CD14-positive monocyte (primary cell): ENCODE measurements around the gene DQX1. TPM values are rescaled to one million over a fixed set of nuclear protein-coding genes. Genes with fewer than 3 reads are reported as not detected.
"Not testable (repeated sequence)": the region's sequence is repeated elsewhere in the genome, so short reads cannot be mapped to it uniquely, and the experiment has no call there.

Source experiments
- DNase-seq, 3 donors: peaks; one replicate each; pipeline ENCODE4 v3.0.0-alpha.2; 2011 to 2022
- H2AFZ ChIP-seq: 2 replicates; pipeline ENCODE4 v1.6.0; 2012; ENCODE audit warnings: mild to moderate bottlenecking, low read depth, low read length, inconsistent platforms; ENCODE audit not compliant: insufficient read depth, poor library complexity, severe bottlenecking
- H3K27ac ChIP-seq, 2 donors: 1 replicate in 1 of 2; 2 replicates in 1 of 2; pipeline ENCODE4 v1.5.1; 2012 to 2013; ENCODE audit warnings: low read length in 2 of 2, control low read depth in 1 of 2, inconsistent platforms in 1 of 2, low read depth in 1 of 2, mild to moderate bottlenecking in 1 of 2
- H3K27me3 ChIP-seq, 2 donors: one replicate each; pipeline versions ENCODE4 v1.6.0 to v1.6.1; 2011 to 2013; ENCODE audit warnings: low read length in 2 of 2; ENCODE audit not compliant: control insufficient read depth in 2 of 2, insufficient read depth in 2 of 2
- H3K36me3 ChIP-seq, 2 donors: replicated peaks in 1 of 2; 1 replicate in 1 of 2; 2 replicates in 1 of 2; pipeline versions ENCODE4 v1.5.1 to v1.6.1; 2012 to 2013; ENCODE audit warnings: low read length in 2 of 2, control low read depth in 1 of 2, inconsistent platforms in 1 of 2, mild to moderate bottlenecking in 1 of 2; ENCODE audit not compliant: insufficient read depth in 2 of 2, control insufficient read depth in 1 of 2
- H3K4me1 ChIP-seq, 2 donors: 1 replicate in 1 of 2; 2 replicates in 1 of 2; pipeline versions ENCODE4 v1.5.1 to v1.6.1; 2012 to 2013; ENCODE audit warnings: low read length in 2 of 2, control low read depth in 1 of 2, inconsistent platforms in 1 of 2, mild to moderate bottlenecking in 1 of 2, moderate library complexity in 1 of 2; ENCODE audit not compliant: insufficient read depth in 2 of 2, control insufficient read depth in 1 of 2
- H3K4me2 ChIP-seq: replicated peaks from 2 replicates; pipeline ENCODE3; 2012; ENCODE audit warnings: low read length, moderate library complexity, mild to moderate bottlenecking; ENCODE audit not compliant: poor library complexity, severe bottlenecking; ENCODE audit errors: extremely low read depth
- H3K4me3 ChIP-seq, 3 experiments: fragments of 200-600 bp in 1 of 3; sonication (generic) in 1 of 3; replicated peaks in 1 of 3; 1 replicate in 2 of 3; 2 replicates in 1 of 3; pipeline ENCODE4 v1.5.1; 2011 to 2013; ENCODE audit warnings: low read length in 3 of 3, mild to moderate bottlenecking in 3 of 3, control low read depth in 2 of 3, low read depth in 2 of 3, inconsistent platforms in 1 of 3, moderate library complexity in 1 of 3
- H3K79me2 ChIP-seq: 2 replicates; pipeline ENCODE4 v1.6.0; 2012; ENCODE audit warnings: mild to moderate bottlenecking, control low read depth, inconsistent platforms, low read length, moderate library complexity; ENCODE audit not compliant: insufficient read depth
- H3K9ac ChIP-seq: 2 replicates; pipeline ENCODE4 v1.6.0; 2017; ENCODE audit warnings: low read length, mild to moderate bottlenecking; ENCODE audit not compliant: insufficient read depth, poor library complexity, severe bottlenecking
- H3K9me3 ChIP-seq, 2 donors: replicated peaks in 1 of 2; 1 replicate in 1 of 2; 2 replicates in 1 of 2; pipeline versions ENCODE4 v1.5.1 to v1.6.1; 2012 to 2013; ENCODE audit warnings: low read length in 2 of 2, control low read depth in 1 of 2; ENCODE audit not compliant: control insufficient read depth in 1 of 2, insufficient read depth in 1 of 2
- H4K20me1 ChIP-seq: 2 replicates; pipeline ENCODE4 v1.6.0; 2012; ENCODE audit warnings: mild to moderate bottlenecking, low read length, control low read depth, moderate library complexity; ENCODE audit not compliant: insufficient read depth
- H3K27ac Mint-ChIP-seq, 7 donors: one replicate each; pipeline ENCODE4 v1.8.0; 2020; ENCODE audit warnings: mild to moderate bottlenecking in 7 of 7, mixed read lengths in 7 of 7, moderate library complexity in 6 of 7, inconsistent platforms in 2 of 7
- H3K27me3 Mint-ChIP-seq, 3 donors: one replicate each; pipeline ENCODE4 v1.8.0; 2021 to 2022; ENCODE audit warnings: low read depth in 3 of 3, mild to moderate bottlenecking in 3 of 3, mixed read lengths in 3 of 3, moderate library complexity in 3 of 3, inconsistent platforms in 1 of 3
- H3K36me3 Mint-ChIP-seq, 2 donors: one replicate each; pipeline ENCODE4 v1.8.0; 2020; ENCODE audit warnings: mixed read lengths in 2 of 2, inconsistent platforms in 1 of 2, mild to moderate bottlenecking in 1 of 2
- H3K4me1 Mint-ChIP-seq: one replicate; pipeline ENCODE4 v1.8.0; 2020; ENCODE audit warnings: mild to moderate bottlenecking, mixed read lengths
- H3K4me3 Mint-ChIP-seq, 2 donors: one replicate each; pipeline ENCODE4 v1.8.0; 2020; ENCODE audit warnings: mild to moderate bottlenecking in 2 of 2, mixed read lengths in 2 of 2, moderate library complexity in 1 of 2
- H3K9me3 Mint-ChIP-seq, 7 donors: one replicate each; pipeline ENCODE4 v1.8.0; 2020 to 2022; ENCODE audit warnings: mixed read lengths in 7 of 7, mild to moderate bottlenecking in 6 of 7, moderate library complexity in 6 of 7, inconsistent platforms in 2 of 7
- CTCF ChIP-seq: fragments of 200-600 bp; IDR thresholded peaks from one replicate; pipeline ENCODE4 v1.8.0; 2022; ENCODE audit warnings: antibody characterized with exemption, mild to moderate bottlenecking
- WGBS: methylation state at CpG from one replicate; pipeline ENCODE4 v1.1.5; 2013; ENCODE audit warnings: missing lambda C conversion rate; ENCODE audit not compliant: insufficient coverage; 5-methylcytosine and 5-hydroxymethylcytosine counted together
- intact Hi-C, 2 donors: fragments of 100-400 bp; cut with micrococcal nuclease; formaldehyde crosslinking; loops; one replicate each; pipeline versions ENCODE4 v1.15.0 to v1.15.1; 2023
- polyA plus RNA-seq, 3 donors: library from polyadenylated mRNA; depleted of rRNA in 1 of 3; unstranded in 2 of 3; stranded (reverse) in 1 of 3; fragments of 300-500 nt in 2 of 3; fragments of >200 nt in 1 of 3; fragmentation: Illumina TruSeq in 2 of 3; gene quantifications; 1 replicate in 2 of 3; 2 replicates in 1 of 3; pipeline ENCODE4 v1.2.3, GENCODE V29; 2012 to 2021

DQX1 gene
- polyA plus RNA-seq, 3 donors, result 0.36 TPM; not detected in 2

- WGBS, result 97% methylated on average over 8 of the region's 9 CpGs
- no peak overlapping the region for H3K27ac Mint-ChIP-seq
- Histone ChIP-seq H3K9ac (no peak overlapping the region), H3K9me3 (no peaks in the 10 kb centered on the region), H4K20me1 (peaks cover 2% of the 10 kb centered on the region), H2AFZ (no peak overlapping the region), H3K27ac (no peak overlapping the region), H3K4me3 (no peak overlapping the region), H3K4me1 (peaks cover under 1 to 2% of the 10 kb centered on the region in 2 donors), H3K36me3 (peaks cover 60 to 79% of the 10 kb centered on the region in 2 donors), H3K79me2 (peaks cover 15% of the 10 kb centered on the region), H3K4me2 (no peak overlapping the region), H3K27me3 (no peaks in the 10 kb centered on the region)
- no peak for DNase-seq
- intact Hi-C loops, result no loop called here
- TF ChIP-seq CTCF, result no peak
- no peaks in the 10 kb centered on the region for H3K4me1 Mint-ChIP-seq
- no peaks in the 10 kb centered on the region for H3K9me3 Mint-ChIP-seq
- no peak overlapping the region for H3K4me3 Mint-ChIP-seq
- peaks cover 0 to 2% (median 2%) of the 10 kb centered on the region in 3 donors for H3K27me3 Mint-ChIP-seq
- peaks cover 66 to 80% of the 10 kb centered on the region in 2 donors for H3K36me3 Mint-ChIP-seq
These were observed 37.2 kb downstream of the DQX1 start for GRCh38 chr2:74488643-74489481.

- H3K4me3 ChIP-seq, result no peak overlapping the region
- Mint-ChIP-seq H3K4me1 (peaks cover 17% of the 10 kb centered on the region), H3K36me3 (peaks cover 40 to 53% of the 10 kb centered on the region in 2 donors), H3K9me3 (no peaks in the 10 kb centered on the region), H3K4me3 (no peak overlapping the region), H3K27ac (peak overlapping the region in 1 of 7 donors; percentile 10), H3K27me3 (peaks cover 0 to 2% (median 0%) of the 10 kb centered on the region in 3 donors)
- intact Hi-C loops, result no loop called here
- no CpG with 5 or more reads among the region's 2 CpGs for WGBS
- peaks cover 19 to 25% of the 10 kb centered on the region in 2 donors for H3K4me1 ChIP-seq
- H3K27me3 ChIP-seq, result no peaks in the 10 kb centered on the region
- H3K36me3 ChIP-seq, result peaks cover 32 to 54% of the 10 kb centered on the region in 2 donors
- DNase-seq, result no peak
- no peaks in the 10 kb centered on the region for H3K9me3 ChIP-seq
- no peak overlapping the region for H3K27ac ChIP-seq
- H3K4me2 ChIP-seq, result no peak overlapping the region
- no peak overlapping the region for H3K9ac ChIP-seq
- TF ChIP-seq CTCF, result no peak
- peaks cover 34% of the 10 kb centered on the region for H3K79me2 ChIP-seq
- H2AFZ ChIP-seq, result no peak overlapping the region
- peaks cover 11% of the 10 kb centered on the region for H4K20me1 ChIP-seq
These were observed 39.9 kb downstream of the DQX1 start for GRCh38 chr2:74486141-74486540.

GRCh38 chr2:74483675-74484164, 42.3 kb downstream of the DQX1 start:
- H4K20me1 ChIP-seq, result peaks cover 20% of the 10 kb centered on the region
- Mint-ChIP-seq H3K4me1 (peaks cover 29% of the 10 kb centered on the region), H3K36me3 (peaks cover 34 to 53% of the 10 kb centered on the region in 2 donors), H3K4me3 (peak overlapping the region; percentile 100), H3K27ac (peak overlapping the region in 3 of 7 donors; percentile 64 to 100 (median 99))
- DNase-seq, H3K27me3 Mint-ChIP-seq, H3K27me3 ChIP-seq, H3K9me3 Mint-ChIP-seq, H3K9me3 ChIP-seq: not testable (repeated sequence)
- H3K36me3 ChIP-seq, result peaks cover 18 to 47% of the 10 kb centered on the region in 2 donors
- peak overlapping the region in 1 of 2 donors; percentile 90 for H3K27ac ChIP-seq
- peak overlapping the region; percentile 95 for H3K4me2 ChIP-seq
- peaks cover 24 to 32% of the 10 kb centered on the region in 2 donors for H3K4me1 ChIP-seq
- peak overlapping the region; percentile 76 for H3K9ac ChIP-seq
- H3K4me3 ChIP-seq, result peak overlapping the region in 2 of 3 experiments; percentile 86 to 94
- H2AFZ ChIP-seq, result peak overlapping the region; percentile 98
- intact Hi-C loops, result loop anchor here (2.0 to 5.0 kb wide), 5 partner anchors 29 to 103 kb away; partner anchors contain the start of genes AUP1 (in 2 of the 2), HTRA2 (in 2 of the 2), DQX1 (in 1 of the 2) and INO80B (in 1 of the 2)
- 87% methylated on average over 9 of the region's 19 CpGs for WGBS
- peaks cover 49% of the 10 kb centered on the region for H3K79me2 ChIP-seq
